Measurements from ENCODE around the gene EDA.

EDA gene

DNA sequence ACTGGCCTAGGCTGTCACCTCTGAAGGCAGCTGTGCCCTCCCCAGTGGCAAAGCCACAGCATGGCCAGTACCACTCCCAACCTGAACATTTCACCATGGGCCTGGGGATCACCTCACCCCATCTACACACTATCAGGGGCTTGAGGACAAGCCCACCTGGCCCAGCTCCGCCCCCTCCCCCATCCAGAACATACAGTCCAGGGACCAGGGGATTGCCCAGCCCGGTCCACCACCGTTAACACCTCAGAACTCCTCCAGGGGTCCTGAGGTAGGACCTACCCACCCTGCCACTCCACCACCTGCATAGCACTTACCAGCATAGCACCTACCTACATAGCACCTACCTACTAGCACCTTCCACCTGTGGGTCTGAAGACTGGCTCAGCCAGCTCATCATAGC, 179.8 kb downstream of the EDA start:
- Histone ChIP-seq H3F3A (ENCODE audit: control insufficient read depth, insufficient read depth) (no peaks in the 10 kb centered on the region), H3K27ac (ENCODE audit: low read depth, low read length) (no peak overlapping the region), H3K4me3 (ENCODE audit: low read length) (no peak overlapping the region), H3K9me2 (replicated peaks; ENCODE audit: control insufficient read depth, low read length) (no peaks in the 10 kb centered on the region), H3K4me2 (ENCODE audit: low read length) (no peak overlapping the region), H3K27me3 (ENCODE audit: control insufficient read depth, low read length) (no peaks in the 10 kb centered on the region), H4K20me1 (ENCODE audit: control insufficient read depth, insufficient read depth, low read depth, low read length) (no peaks in the 10 kb centered on the region), H3K79me2 (ENCODE audit: control insufficient read depth, low read length) (no peaks in the 10 kb centered on the region), H3K4me1 (ENCODE audit: control insufficient read depth, low read length) (no peaks in the 10 kb centered on the region), H3K36me3 (ENCODE audit: control insufficient read depth, low read length) (no peaks in the 10 kb centered on the region), H3K9me3 (ENCODE audit: control insufficient read depth, insufficient read depth, low read length) (no peaks in the 10 kb centered on the region)
- no peak for TF ChIP-seq CTCF (IDR thresholded peaks at IDR 0.05; ENCODE audit: low read depth, low read length, poor library complexity, severe bottlenecking)
- TF ChIP-seq EZH2phosphoT487 (IDR thresholded peaks at IDR 0.05; ENCODE audit: borderline replicate concordance, low read length): no peak

GRCh38 chrX:69807400-69807799, 191.5 kb downstream of the EDA start:
- no peaks in the 10 kb centered on the region for H3K9me3 ChIP-seq (ENCODE audit: control insufficient read depth, insufficient read depth, low read length)
- H3K36me3 ChIP-seq (ENCODE audit: control insufficient read depth, low read length): no peaks in the 10 kb centered on the region
- no peaks in the 10 kb centered on the region for H3F3A ChIP-seq (ENCODE audit: control insufficient read depth, insufficient read depth)
- H3K4me1 ChIP-seq (ENCODE audit: control insufficient read depth, low read length): no peaks in the 10 kb centered on the region
- H4K20me1 ChIP-seq (ENCODE audit: control insufficient read depth, insufficient read depth, low read depth, low read length): no peaks in the 10 kb centered on the region
- no peak overlapping the region for H3K4me3 ChIP-seq (ENCODE audit: low read length)
- no peak overlapping the region for H3K27ac ChIP-seq (ENCODE audit: low read depth, low read length)
- no peak for TF ChIP-seq EZH2phosphoT487 (IDR thresholded peaks at IDR 0.05; ENCODE audit: borderline replicate concordance, low read length)
- TF ChIP-seq CTCF (IDR thresholded peaks at IDR 0.05; ENCODE audit: low read depth, low read length, poor library complexity, severe bottlenecking): no peak
- no peaks in the 10 kb centered on the region for H3K9me2 ChIP-seq (replicated peaks; ENCODE audit: control insufficient read depth, low read length)
- no peaks in the 10 kb centered on the region for H3K27me3 ChIP-seq (ENCODE audit: control insufficient read depth, low read length)
- no peaks in the 10 kb centered on the region for H3K79me2 ChIP-seq (ENCODE audit: control insufficient read depth, low read length)
- no peak overlapping the region for H3K4me2 ChIP-seq (ENCODE audit: low read length)

DNA sequence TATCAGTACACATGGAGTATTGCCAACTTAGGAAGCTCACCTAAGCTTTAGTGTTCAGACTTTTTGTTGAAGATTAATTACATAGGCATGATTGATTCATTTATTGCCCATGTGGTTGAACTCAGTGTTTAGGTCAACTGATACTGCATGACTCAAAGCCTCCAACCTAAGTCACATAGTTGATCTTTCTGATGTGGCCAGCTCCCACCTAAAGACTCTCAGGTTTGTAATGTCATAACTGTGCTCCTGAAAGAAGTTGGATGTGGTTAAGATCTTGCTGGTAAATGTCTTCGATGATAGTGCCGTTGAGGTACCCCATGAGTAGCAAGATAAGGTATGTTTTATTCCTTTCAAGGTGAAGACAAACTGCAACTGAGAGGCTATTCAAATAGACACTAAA, 192.5 kb downstream of the EDA start:
- Histone ChIP-seq H3K36me3 (ENCODE audit: control insufficient read depth, low read length) (no peaks in the 10 kb centered on the region), H3K4me3 (ENCODE audit: low read length) (no peak overlapping the region), H4K20me1 (ENCODE audit: control insufficient read depth, insufficient read depth, low read depth, low read length) (no peaks in the 10 kb centered on the region), H3K27ac (ENCODE audit: low read depth, low read length) (no peak overlapping the region), H3F3A (ENCODE audit: control insufficient read depth, insufficient read depth) (no peaks in the 10 kb centered on the region), H3K79me2 (ENCODE audit: control insufficient read depth, low read length) (no peaks in the 10 kb centered on the region), H3K9me2 (replicated peaks; ENCODE audit: control insufficient read depth, low read length) (no peaks in the 10 kb centered on the region), H3K9me3 (ENCODE audit: control insufficient read depth, insufficient read depth, low read length) (no peaks in the 10 kb centered on the region), H3K27me3 (ENCODE audit: control insufficient read depth, low read length) (no peaks in the 10 kb centered on the region), H3K4me1 (ENCODE audit: control insufficient read depth, low read length) (no peaks in the 10 kb centered on the region), H3K4me2 (ENCODE audit: low read length) (no peak overlapping the region)
- TF ChIP-seq EZH2phosphoT487 (IDR thresholded peaks at IDR 0.05; ENCODE audit: borderline replicate concordance, low read length) (no peak), CTCF (IDR thresholded peaks at IDR 0.05; ENCODE audit: low read depth, low read length, poor library complexity, severe bottlenecking) (no peak)

GRCh38 chrX:69813677-69814076, 197.8 kb downstream of the EDA start:
- H3K4me2 ChIP-seq (ENCODE audit: low read length): no peak overlapping the region
- TF ChIP-seq CTCF (IDR thresholded peaks at IDR 0.05; ENCODE audit: low read depth, low read length, poor library complexity, severe bottlenecking) (no peak), EZH2phosphoT487 (IDR thresholded peaks at IDR 0.05; ENCODE audit: borderline replicate concordance, low read length) (no peak)
- H3K27ac ChIP-seq (ENCODE audit: low read depth, low read length): no peak overlapping the region
- H3K36me3 ChIP-seq (ENCODE audit: control insufficient read depth, low read length): no peaks in the 10 kb centered on the region
- H3K27me3 ChIP-seq (ENCODE audit: control insufficient read depth, low read length): no peaks in the 10 kb centered on the region
- H4K20me1 ChIP-seq (ENCODE audit: control insufficient read depth, insufficient read depth, low read depth, low read length): no peaks in the 10 kb centered on the region
- no peak overlapping the region for H3K4me3 ChIP-seq (ENCODE audit: low read length)
- H3K9me2 ChIP-seq (replicated peaks; ENCODE audit: control insufficient read depth, low read length): no peaks in the 10 kb centered on the region
- H3K79me2 ChIP-seq (ENCODE audit: control insufficient read depth, low read length): no peaks in the 10 kb centered on the region
- no peaks in the 10 kb centered on the region for H3F3A ChIP-seq (ENCODE audit: control insufficient read depth, insufficient read depth)
- H3K4me1 ChIP-seq (ENCODE audit: control insufficient read depth, low read length): no peaks in the 10 kb centered on the region
- no peaks in the 10 kb centered on the region for H3K9me3 ChIP-seq (ENCODE audit: control insufficient read depth, insufficient read depth, low read length)

All from DOHH2 (cell line).